IPS-18a (cell line): ENCODE measurements around the gene CNTN4.

Source experiments
- H3K27ac ChIP-seq: one replicate; pipeline ENCODE4 v1.5.1; 2013; ENCODE audit warnings: low read length
- H3K27me3 ChIP-seq: one replicate; pipeline ENCODE4 v1.6.1; 2013; ENCODE audit warnings: mild to moderate bottlenecking, low read length; ENCODE audit not compliant: control insufficient read depth, insufficient read depth
- H3K36me3 ChIP-seq: one replicate; pipeline ENCODE4 v1.6.1; 2013; ENCODE audit warnings: low read depth, low read length; ENCODE audit not compliant: control insufficient read depth
- H3K4me1 ChIP-seq: one replicate; pipeline ENCODE4 v1.6.1; 2013; ENCODE audit warnings: low read depth, low read length; ENCODE audit not compliant: control insufficient read depth
- H3K4me3 ChIP-seq: one replicate; pipeline ENCODE4 v1.5.1; 2013; ENCODE audit warnings: low read length
- H3K9ac ChIP-seq: one replicate; pipeline ENCODE4 v1.6.1; 2013; ENCODE audit warnings: mild to moderate bottlenecking, low read length, moderate library complexity
- H3K9me3 ChIP-seq: one replicate; pipeline ENCODE4 v1.6.1; 2013; ENCODE audit warnings: low read depth, low read length; ENCODE audit not compliant: control insufficient read depth

The CNTN4 gene

GRCh38 chr3:2823031-2823430 lies 724.4 kb downstream of the CNTN4 start:
- Histone ChIP-seq H3K4me1 (no peaks in the 10 kb centered on the region), H3K27ac (no peak overlapping the region), H3K4me3 (no peak overlapping the region), H3K36me3 (no peaks in the 10 kb centered on the region), H3K9me3 (no peaks in the 10 kb centered on the region), H3K27me3 (no peaks in the 10 kb centered on the region), H3K9ac (no peak overlapping the region)

GRCh38 chr3:2823437-2824211 lies 725.0 kb downstream of the CNTN4 start:
- no peaks in the 10 kb centered on the region for H3K9me3 ChIP-seq
- H3K36me3 ChIP-seq = no peaks in the 10 kb centered on the region
- H3K27ac ChIP-seq = no peak overlapping the region
- H3K4me3 ChIP-seq = no peak overlapping the region
- H3K4me1 ChIP-seq = no peaks in the 10 kb centered on the region
- H3K27me3 ChIP-seq = no peaks in the 10 kb centered on the region
- H3K9ac ChIP-seq = no peak overlapping the region

GRCh38 chr3:2826036-2826435 lies 727.4 kb downstream of the CNTN4 start:
- Histone ChIP-seq H3K9ac (no peak overlapping the region), H3K9me3 (no peaks in the 10 kb centered on the region), H3K27ac (no peak overlapping the region), H3K4me3 (no peak overlapping the region), H3K4me1 (no peaks in the 10 kb centered on the region), H3K27me3 (no peaks in the 10 kb centered on the region), H3K36me3 (no peaks in the 10 kb centered on the region)

- Histone ChIP-seq H3K9ac (no peak overlapping the region), H3K4me3 (no peak overlapping the region), H3K27ac (no peak overlapping the region), H3K4me1 (no peaks in the 10 kb centered on the region), H3K9me3 (no peaks in the 10 kb centered on the region), H3K27me3 (no peaks in the 10 kb centered on the region), H3K36me3 (no peaks in the 10 kb centered on the region)
Observed at GRCh38 chr3:2826453-2826852, 727.8 kb downstream of the CNTN4 start.

- H3K4me1 ChIP-seq = no peaks in the 10 kb centered on the region
- no peak overlapping the region for H3K9ac ChIP-seq
- H3K27ac ChIP-seq = no peak overlapping the region
- H3K36me3 ChIP-seq = no peaks in the 10 kb centered on the region
- no peaks in the 10 kb centered on the region for H3K27me3 ChIP-seq
- no peak overlapping the region for H3K4me3 ChIP-seq
- no peaks in the 10 kb centered on the region for H3K9me3 ChIP-seq
Observed at GRCh38 chr3:2837239-2837638, 738.6 kb downstream of the CNTN4 start.

GRCh38 chr3:2837910-2838309 lies 739.2 kb downstream of the CNTN4 start:
- Histone ChIP-seq H3K27ac (no peak overlapping the region), H3K9me3 (no peaks in the 10 kb centered on the region), H3K9ac (no peak overlapping the region), H3K4me1 (no peaks in the 10 kb centered on the region), H3K36me3 (no peaks in the 10 kb centered on the region), H3K4me3 (no peak overlapping the region), H3K27me3 (no peaks in the 10 kb centered on the region)

GRCh38 chr3:2838546-2839157 lies 740.0 kb downstream of the CNTN4 start:
- no peaks in the 10 kb centered on the region for H3K9me3 ChIP-seq
- H3K4me1 ChIP-seq = no peaks in the 10 kb centered on the region
- no peak overlapping the region for H3K4me3 ChIP-seq
- no peak overlapping the region for H3K9ac ChIP-seq
- H3K27ac ChIP-seq = no peak overlapping the region
- no peaks in the 10 kb centered on the region for H3K27me3 ChIP-seq
- no peaks in the 10 kb centered on the region for H3K36me3 ChIP-seq

- Histone ChIP-seq H3K27ac (no peak overlapping the region), H3K36me3 (no peaks in the 10 kb centered on the region), H3K9me3 (no peaks in the 10 kb centered on the region), H3K27me3 (no peaks in the 10 kb centered on the region), H3K4me1 (no peaks in the 10 kb centered on the region), H3K9ac (no peak overlapping the region), H3K4me3 (no peak overlapping the region)
Observed at GRCh38 chr3:2839876-2840275, 741.2 kb downstream of the CNTN4 start.

- no peaks in the 10 kb centered on the region for H3K9me3 ChIP-seq
- H3K27me3 ChIP-seq = no peaks in the 10 kb centered on the region
- H3K27ac ChIP-seq = no peak overlapping the region
- no peak overlapping the region for H3K9ac ChIP-seq
- no peaks in the 10 kb centered on the region for H3K36me3 ChIP-seq
- no peak overlapping the region for H3K4me3 ChIP-seq
- H3K4me1 ChIP-seq = no peaks in the 10 kb centered on the region
Observed at GRCh38 chr3:2847062-2847841, 748.6 kb downstream of the CNTN4 start.

GRCh38 chr3:2849092-2849491 lies 750.4 kb downstream of the CNTN4 start:
- no peak overlapping the region for H3K4me3 ChIP-seq

GRCh38 chr3:2850701-2851100 lies 752.0 kb downstream of the CNTN4 start:
- H3K27ac ChIP-seq = no peak overlapping the region
- no peaks in the 10 kb centered on the region for H3K36me3 ChIP-seq
- H3K9me3 ChIP-seq = no peaks in the 10 kb centered on the region
- H3K9ac ChIP-seq = no peak overlapping the region
- H3K4me3 ChIP-seq = no peak overlapping the region
- H3K4me1 ChIP-seq = no peaks in the 10 kb centered on the region
- H3K27me3 ChIP-seq = no peaks in the 10 kb centered on the region

More at GRCh38 chr3:2849092-2849491, 750.4 kb downstream of the CNTN4 start:
- Histone ChIP-seq H3K36me3 (no peaks in the 10 kb centered on the region), H3K4me1 (no peaks in the 10 kb centered on the region), H3K27me3 (no peaks in the 10 kb centered on the region), H3K9ac (no peak overlapping the region), H3K27ac (no peak overlapping the region), H3K9me3 (no peaks in the 10 kb centered on the region)
